Measurements from ENCODE around the gene DPM3.
"Not testable (repeated sequence)": the region's sequence is repeated elsewhere in the genome, so short reads cannot be mapped to it uniquely, and the experiment has no call there.

Gene DPM3

GRCh38 chr1:155175281-155175926 lies 35.1 kb upstream of the DPM3 start:
- no peak for DNase-seq

- no peak for DNase-seq
Measured at GRCh38 chr1:155174324-155175280, 34.3 kb upstream of the DPM3 start.

- DNase-seq, result no peak
Measured at GRCh38 chr1:155173478-155174323, 33.4 kb upstream of the DPM3 start, which contains the start of gene TRIM46. Gene TRIM46 (plus strand): TSS chr1:155173849. CDS start chr1:155173967, 118 bp downstream.

- DNase-seq, result peak; percentile 96 to 98 (median 96)
Measured at GRCh38 chr1:155172732-155173477, 32.6 kb upstream of the DPM3 start, which contains the start of gene KRTCAP2. Gene KRTCAP2 (minus strand): TSS chr1:155173304. CDS start chr1:155173224, 80 bp downstream.

- peak in 2 of 3 donors; percentile 38 to 62 for DNase-seq
Measured at GRCh38 chr1:155171836-155172731, 31.8 kb upstream of the DPM3 start.

- no peak for DNase-seq
Measured at GRCh38 chr1:155170806-155171205, 30.5 kb upstream of the DPM3 start.

- DNase-seq, result no peak
Measured at GRCh38 chr1:155170101-155170785, 29.9 kb upstream of the DPM3 start.

GRCh38 chr1:155169541-155169940 lies 29.2 kb upstream of the DPM3 start:
- DNase-seq, result no peak

- no peak for DNase-seq
Measured at GRCh38 chr1:155168456-155169210, 28.3 kb upstream of the DPM3 start.

- DNase-seq, result not testable (repeated sequence)
Measured at GRCh38 chr1:155168105-155168445, 27.7 kb upstream of the DPM3 start.

- DNase-seq, result peak; percentile 91 to 95 (median 95)
Measured at GRCh38 chr1:155167166-155168104, 27.1 kb upstream of the DPM3 start.

- peak in 1 of 3 donors; percentile 31 for DNase-seq
Measured at GRCh38 chr1:155166471-155167165, 26.3 kb upstream of the DPM3 start.

GRCh38 chr1:155166051-155166470 lies 25.7 kb upstream of the DPM3 start:
- DNase-seq, result no peak

GRCh38 chr1:155164625-155165024 lies 24.3 kb upstream of the DPM3 start:
- not testable (repeated sequence) for DNase-seq

- not testable (repeated sequence) for DNase-seq
Measured at GRCh38 chr1:155163785-155164184, 23.5 kb upstream of the DPM3 start.

GRCh38 chr1:155162631-155163030 lies 22.3 kb upstream of the DPM3 start:
- not testable (repeated sequence) for DNase-seq

GRCh38 chr1:155160128-155160527 lies 19.8 kb upstream of the DPM3 start:
- DNase-seq, result no peak

- no peak for DNase-seq
Measured at GRCh38 chr1:155158991-155159390, 18.7 kb upstream of the DPM3 start.
